DOHH2 (cell line): ENCODE measurements around the gene CLPSL1.

Experiments
- H3F3A ChIP-seq: fragments of 200-600 bp; sonication (generic), shearing (Covaris generic); 2 replicates; pipeline ENCODE4 v1.6.0; 2016; ENCODE audit warnings: antibody characterized with exemption, mild to moderate bottlenecking; ENCODE audit not compliant: control insufficient read depth, insufficient read depth
- H3K27ac ChIP-seq: fragments of 200-600 bp; sonication (generic); 2 replicates; pipeline ENCODE4 v1.5.1; 2014; ENCODE audit warnings: low read depth, mild to moderate bottlenecking, low read length, moderate library complexity
- H3K27me3 ChIP-seq: fragments of 200-600 bp; sonication (generic); 2 replicates; pipeline ENCODE4 v1.6.1; 2014; ENCODE audit warnings: mild to moderate bottlenecking, low read length, mixed read lengths; ENCODE audit not compliant: control insufficient read depth
- H3K36me3 ChIP-seq: fragments of 200-600 bp; sonication (generic); 2 replicates; pipeline ENCODE4 v1.6.1; 2014; ENCODE audit warnings: mild to moderate bottlenecking, low read length, moderate library complexity, mixed read lengths; ENCODE audit not compliant: control insufficient read depth
- H3K4me1 ChIP-seq: fragments of 200-600 bp; sonication (generic); 2 replicates; pipeline ENCODE4 v1.6.1; 2014; ENCODE audit warnings: mild to moderate bottlenecking, low read length, mixed read lengths; ENCODE audit not compliant: control insufficient read depth
- H3K4me2 ChIP-seq: fragments of 200-600 bp; sonication (generic); 2 replicates; pipeline ENCODE4 v1.6.0; 2014; ENCODE audit warnings: mild to moderate bottlenecking, low read length, moderate library complexity
- H3K4me3 ChIP-seq: fragments of 200-600 bp; sonication (generic); 2 replicates; pipeline ENCODE4 v1.5.1; 2014; ENCODE audit warnings: mild to moderate bottlenecking, low read length, mixed read lengths
- H3K79me2 ChIP-seq: fragments of 200-600 bp; sonication (generic); 2 replicates; pipeline ENCODE4 v1.6.1; 2014; ENCODE audit warnings: mild to moderate bottlenecking, low read length, mixed read lengths; ENCODE audit not compliant: control insufficient read depth
- H3K9me2 ChIP-seq: fragments of 200-600 bp; sonication (generic); replicated peaks from 2 replicates; pipeline ENCODE4 v1.6.1; 2014; ENCODE audit warnings: mild to moderate bottlenecking, low read length, mixed read lengths; ENCODE audit not compliant: control insufficient read depth
- H3K9me3 ChIP-seq: fragments of 200-600 bp; sonication (generic); 2 replicates; pipeline ENCODE4 v1.6.1; 2014; ENCODE audit warnings: antibody characterized with exemption, low read length, mixed read lengths; ENCODE audit not compliant: control insufficient read depth, insufficient read depth
- H4K20me1 ChIP-seq: fragments of 200-600 bp; sonication (generic); 2 replicates; pipeline ENCODE4 v1.6.0; 2014; ENCODE audit warnings: low read depth, mild to moderate bottlenecking, antibody characterized with exemption, low read length, moderate library complexity; ENCODE audit not compliant: control insufficient read depth, insufficient read depth
- EZH2phosphoT487 ChIP-seq: fragments of 200-600 bp; sonication (generic); IDR thresholded peaks from 2 replicates; pipeline ENCODE4 v1.6.1; 2017; ENCODE audit warnings: borderline replicate concordance, mild to moderate bottlenecking, antibody characterized with exemption, low read length, moderate library complexity, mixed read lengths
- TF ChIP-seq, protein P1 (sequence below): fragments of 200-600 bp; sonication (generic); IDR thresholded peaks from one replicate; pipeline ENCODE4 v1.5.1; 2014; ENCODE audit warnings: antibody characterized with exemption, mild to moderate bottlenecking, low read depth, low read length; ENCODE audit not compliant: poor library complexity, severe bottlenecking

CLPSL1 gene

DNA sequence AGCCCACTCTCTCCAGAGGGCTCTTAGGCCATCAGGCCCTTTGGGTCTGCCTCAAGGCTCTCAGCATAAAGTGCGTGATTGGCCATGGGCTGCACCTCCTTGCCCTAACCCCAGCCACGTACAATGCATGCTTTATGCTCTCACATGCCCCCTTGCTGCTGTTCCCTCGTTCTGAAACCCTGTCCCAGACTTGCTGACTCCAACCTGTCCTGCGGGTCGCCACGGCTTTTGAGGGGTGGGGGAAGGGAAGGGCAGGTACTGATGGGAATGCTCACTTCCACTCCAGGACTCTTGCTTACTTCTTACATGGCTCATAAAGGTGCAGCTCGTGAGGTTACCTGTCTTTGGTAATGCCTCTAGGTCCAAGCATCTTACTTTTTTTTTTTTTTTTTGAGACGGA is 38.0 kb upstream of the CLPSL1 start:
- no peaks in the 10 kb centered on the region for H3K4me1 ChIP-seq
- no peaks in the 10 kb centered on the region for H3K27me3 ChIP-seq
- no peaks in the 10 kb centered on the region for H3K79me2 ChIP-seq

DNA sequence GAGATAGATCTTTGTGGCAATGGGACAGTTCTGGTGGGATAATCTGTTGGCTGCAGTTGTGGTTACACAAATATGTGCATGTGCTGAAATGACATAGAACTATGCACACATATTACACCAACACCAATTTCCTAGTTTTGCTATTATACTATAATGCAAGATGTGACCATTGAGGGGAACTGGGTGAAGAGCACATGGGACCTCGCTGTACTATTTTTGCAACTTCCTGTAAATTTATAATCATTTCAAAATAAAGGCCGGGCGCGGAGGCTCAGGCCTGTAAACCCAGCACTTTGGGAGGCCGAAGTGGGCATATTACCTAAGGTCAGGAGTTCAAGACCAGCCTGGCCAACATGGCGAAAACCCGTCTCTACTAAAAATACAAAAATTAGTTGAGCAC is 35.3 kb upstream of the CLPSL1 start:
- Histone ChIP-seq H3K4me2 (no peak overlapping the region), H3K27ac (no peak overlapping the region), H3K4me1 (no peaks in the 10 kb centered on the region), H3K9me2 (no peaks in the 10 kb centered on the region), H3K9me3 (no peaks in the 10 kb centered on the region), H3K27me3 (no peaks in the 10 kb centered on the region), H3F3A (no peaks in the 10 kb centered on the region), H4K20me1 (no peaks in the 10 kb centered on the region), H3K36me3 (no peaks in the 10 kb centered on the region), H3K4me3 (no peak overlapping the region), H3K79me2 (no peaks in the 10 kb centered on the region)
- TF ChIP-seq, protein P1, sequence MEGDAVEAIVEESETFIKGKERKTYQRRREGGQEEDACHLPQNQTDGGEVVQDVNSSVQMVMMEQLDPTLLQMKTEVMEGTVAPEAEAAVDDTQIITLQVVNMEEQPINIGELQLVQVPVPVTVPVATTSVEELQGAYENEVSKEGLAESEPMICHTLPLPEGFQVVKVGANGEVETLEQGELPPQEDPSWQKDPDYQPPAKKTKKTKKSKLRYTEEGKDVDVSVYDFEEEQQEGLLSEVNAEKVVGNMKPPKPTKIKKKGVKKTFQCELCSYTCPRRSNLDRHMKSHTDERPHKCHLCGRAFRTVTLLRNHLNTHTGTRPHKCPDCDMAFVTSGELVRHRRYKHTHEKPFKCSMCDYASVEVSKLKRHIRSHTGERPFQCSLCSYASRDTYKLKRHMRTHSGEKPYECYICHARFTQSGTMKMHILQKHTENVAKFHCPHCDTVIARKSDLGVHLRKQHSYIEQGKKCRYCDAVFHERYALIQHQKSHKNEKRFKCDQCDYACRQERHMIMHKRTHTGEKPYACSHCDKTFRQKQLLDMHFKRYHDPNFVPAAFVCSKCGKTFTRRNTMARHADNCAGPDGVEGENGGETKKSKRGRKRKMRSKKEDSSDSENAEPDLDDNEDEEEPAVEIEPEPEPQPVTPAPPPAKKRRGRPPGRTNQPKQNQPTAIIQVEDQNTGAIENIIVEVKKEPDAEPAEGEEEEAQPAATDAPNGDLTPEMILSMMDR = no peak
- TF ChIP-seq EZH2phosphoT487 = no peak

More for the DNA sequence above, 38.0 kb upstream of the CLPSL1 start:
- Histone ChIP-seq H3F3A (no peaks in the 10 kb centered on the region), H3K4me2 (no peak overlapping the region), H4K20me1 (no peaks in the 10 kb centered on the region), H3K36me3 (no peaks in the 10 kb centered on the region), H3K4me3 (no peak overlapping the region), H3K9me2 (no peaks in the 10 kb centered on the region), H3K27ac (no peak overlapping the region), H3K9me3 (no peaks in the 10 kb centered on the region)
- TF ChIP-seq, protein P1 = no peak
- TF ChIP-seq EZH2phosphoT487 = no peak

DNA sequence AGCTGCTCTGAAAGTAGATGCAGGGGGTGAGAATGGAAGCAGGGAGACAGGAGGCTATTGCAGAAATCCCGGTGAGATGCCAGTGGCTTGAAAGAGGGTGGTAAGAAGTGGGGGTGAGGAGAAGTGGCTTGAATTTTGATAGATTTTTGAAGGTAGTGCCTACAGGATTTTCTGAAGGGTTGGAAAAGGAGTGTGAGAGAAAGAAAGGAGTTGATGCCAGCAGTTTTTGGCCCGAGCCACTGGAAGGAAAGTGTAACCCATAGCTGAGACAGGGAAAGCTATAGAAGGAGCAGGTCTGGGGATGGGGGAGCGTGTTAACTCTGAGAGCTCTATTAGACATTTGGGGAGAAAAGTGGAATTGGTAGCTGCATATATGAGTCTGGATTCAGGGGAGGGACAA is 34.3 kb upstream of the CLPSL1 start:
- Histone ChIP-seq H3K36me3 (no peaks in the 10 kb centered on the region), H3K79me2 (no peaks in the 10 kb centered on the region), H3F3A (no peaks in the 10 kb centered on the region), H3K4me2 (no peak overlapping the region), H3K27ac (no peak overlapping the region), H3K4me3 (no peak overlapping the region), H3K4me1 (no peaks in the 10 kb centered on the region), H3K9me2 (no peaks in the 10 kb centered on the region), H3K9me3 (no peaks in the 10 kb centered on the region), H3K27me3 (no peaks in the 10 kb centered on the region), H4K20me1 (no peaks in the 10 kb centered on the region)
- TF ChIP-seq, protein P1 = no peak
- TF ChIP-seq EZH2phosphoT487 = no peak

DNA sequence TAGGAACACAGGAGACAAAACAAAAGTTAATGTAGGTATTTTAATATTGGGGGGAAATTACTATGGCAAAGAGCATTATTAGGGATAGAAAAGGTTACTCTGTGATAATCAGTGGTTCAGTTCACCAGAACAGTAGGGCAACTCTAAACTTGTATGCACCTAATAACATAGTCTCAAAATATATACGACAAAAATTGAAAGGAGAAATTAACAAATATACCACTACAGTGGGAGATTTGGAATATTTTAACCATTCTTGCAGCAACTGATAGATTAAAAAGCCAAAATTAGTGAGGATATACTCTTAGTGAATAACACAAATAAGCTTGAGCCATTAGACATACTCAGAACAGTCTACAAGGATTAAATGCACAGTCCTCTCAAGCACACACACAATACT is 32.9 kb upstream of the CLPSL1 start:
- Histone ChIP-seq H3K4me3 (no peak overlapping the region), H3K4me1 (no peaks in the 10 kb centered on the region), H3K27ac (no peak overlapping the region), H3K79me2 (no peaks in the 10 kb centered on the region), H3K9me3 (no peaks in the 10 kb centered on the region), H3K9me2 (no peaks in the 10 kb centered on the region), H3K4me2 (no peak overlapping the region), H4K20me1 (no peaks in the 10 kb centered on the region), H3F3A (no peaks in the 10 kb centered on the region), H3K36me3 (no peaks in the 10 kb centered on the region), H3K27me3 (no peaks in the 10 kb centered on the region)
- TF ChIP-seq EZH2phosphoT487 = no peak
- TF ChIP-seq, protein P1 = no peak
